ENCODE results near the gene C5orf58. TPM values are rescaled to one million over a fixed set of nuclear protein-coding genes. Genes with fewer than 3 reads are reported as not detected.

The C5orf58 gene
- total and polyA plus RNA-seq, 2 donors (not counting 1 experiment from before 2014, with no cell fraction given): not detected

- ATAC-seq (ENCODE audit: low read depth) (no peak), DNase-seq (no peak)
- H3K4me1 ChIP-seq (ENCODE audit: control insufficient read depth in 2 of 2, insufficient read depth in 2 of 2, low read length in 2 of 2): no peaks in the 10 kb centered on the region
- Mint-ChIP-seq H3K27ac (no peak overlapping the region), H3K9me3 (ENCODE audit: insufficient read depth) (no peaks in the 10 kb centered on the region), H3K4me1 (no peaks in the 10 kb centered on the region), H3K27me3 (peaks cover 9% of the 10 kb centered on the region), H3K4me3 (no peak overlapping the region)
- no peak overlapping the region for H2AFZ ChIP-seq (ENCODE audit: insufficient read depth, low read depth, low read length, poor library complexity, severe bottlenecking)
- intact Hi-C loops (cut with micrococcal nuclease): no loop called here
- H3K27me3 ChIP-seq (replicated peaks in 1 of 4; ENCODE audit: control extremely low read depth in 1 of 4, control insufficient read depth in 3 of 4, insufficient read depth in 4 of 4, low read length in 3 of 4): peaks cover 0 to 4% (median 0%) of the 10 kb centered on the region in 4 experiments
- CTCF ChIA-PET: interaction anchor here (1.0 to 3.4 kb wide), 4 partner anchors 11 to 83 kb away, joined by 3 to 22 read pairs (median 6); no protein-coding TSS in a partner anchor
- POLR2A ChIA-PET: no interaction called here
- H4K20me1 ChIP-seq (ENCODE audit: control insufficient read depth, insufficient read depth, low read length, poor library complexity, severe bottlenecking): no peaks in the 10 kb centered on the region
- H3K4me2 ChIP-seq (replicated peaks; ENCODE audit: low read depth, low read length, poor library complexity, severe bottlenecking): no peak overlapping the region
- H3K36me3 ChIP-seq (replicated peaks in 1 of 2; ENCODE audit: control extremely low read depth in 1 of 2, control insufficient read depth in 1 of 2, extremely low read depth in 1 of 2, insufficient read depth in 2 of 2, low read length in 1 of 2): peaks cover 0 to 18% of the 10 kb centered on the region in 2 experiments
- 97% methylated on average over 10 of the region's 15 CpGs for WGBS (ENCODE audit: insufficient coverage)
- no peaks in the 10 kb centered on the region for H3K79me2 ChIP-seq (ENCODE audit: control insufficient read depth, insufficient read depth, low read length)
- no peak for TF ChIP-seq EZH2 (IDR thresholded peaks at IDR 0.05; ENCODE audit: borderline replicate concordance, insufficient read depth, low read depth, low read length, poor library complexity, severe bottlenecking)
- no peak overlapping the region for H3K4me3 ChIP-seq (ENCODE audit: control extremely low read depth in 1 of 5, extremely low read depth in 1 of 5, insufficient read depth in 1 of 5, low read depth in 2 of 5, low read length in 4 of 5)
- H3K27ac ChIP-seq (ENCODE audit: low read length in 2 of 2): no peak overlapping the region
- H3K9me3 ChIP-seq (ENCODE audit: control extremely low read depth in 1 of 3, control insufficient read depth in 2 of 3, insufficient read depth in 1 of 3, low read length in 2 of 3): no peaks in the 10 kb centered on the region
- no peak overlapping the region for H3K9ac ChIP-seq (ENCODE audit: low read length)
These were observed 29.6 kb downstream of the C5orf58 start for GRCh38 chr5:170262061-170263045.

- H3K4me3 Mint-ChIP-seq: no peak overlapping the region
- POLR2A ChIA-PET: no interaction called here
- H3K4me3 ChIP-seq (ENCODE audit: control extremely low read depth in 1 of 5, extremely low read depth in 1 of 5, insufficient read depth in 1 of 5, low read depth in 2 of 5, low read length in 4 of 5): no peak overlapping the region
- peaks cover 0 to 12% of the 10 kb centered on the region in 2 experiments for H3K36me3 ChIP-seq (replicated peaks in 1 of 2; ENCODE audit: control extremely low read depth in 1 of 2, control insufficient read depth in 1 of 2, extremely low read depth in 1 of 2, insufficient read depth in 2 of 2, low read length in 1 of 2)
- no peak overlapping the region for H3K9ac ChIP-seq (ENCODE audit: low read length)
- WGBS (ENCODE audit: insufficient coverage): 100% methylated on average over 2 of the region's 4 CpGs
- H3K4me2 ChIP-seq (replicated peaks; ENCODE audit: low read depth, low read length, poor library complexity, severe bottlenecking): no peak overlapping the region
- intact Hi-C loops (cut with micrococcal nuclease): no loop called here
- H3K4me1 ChIP-seq (ENCODE audit: control insufficient read depth in 2 of 2, insufficient read depth in 2 of 2, low read length in 2 of 2): peaks cover 10 to 13% of the 10 kb centered on the region in 2 donors
- H3K79me2 ChIP-seq (ENCODE audit: control insufficient read depth, insufficient read depth, low read length): no peaks in the 10 kb centered on the region
- peaks cover 12% of the 10 kb centered on the region for H3K4me1 Mint-ChIP-seq
- H3K27ac ChIP-seq (ENCODE audit: low read length in 2 of 2): no peak overlapping the region
- no peak overlapping the region for H3K27ac Mint-ChIP-seq
- TF ChIP-seq CTCF (IDR thresholded peaks at IDR 0.05) (no peak), EZH2 (IDR thresholded peaks at IDR 0.05; ENCODE audit: borderline replicate concordance, insufficient read depth, low read depth, low read length, poor library complexity, severe bottlenecking) (no peak)
- H4K20me1 ChIP-seq (ENCODE audit: control insufficient read depth, insufficient read depth, low read length, poor library complexity, severe bottlenecking): no peaks in the 10 kb centered on the region
- no peak for ATAC-seq (ENCODE audit: low read depth)
- no peak overlapping the region for H2AFZ ChIP-seq (ENCODE audit: insufficient read depth, low read depth, low read length, poor library complexity, severe bottlenecking)
- no peaks in the 10 kb centered on the region for H3K9me3 ChIP-seq (ENCODE audit: control extremely low read depth in 1 of 3, control insufficient read depth in 2 of 3, insufficient read depth in 1 of 3, low read length in 2 of 3)
- H3K9me3 Mint-ChIP-seq (ENCODE audit: insufficient read depth): no peaks in the 10 kb centered on the region
- DNase-seq: no peak
- peaks cover 0 to 5% (median 0%) of the 10 kb centered on the region in 4 experiments for H3K27me3 ChIP-seq (replicated peaks in 1 of 4; ENCODE audit: control extremely low read depth in 1 of 4, control insufficient read depth in 3 of 4, insufficient read depth in 4 of 4, low read length in 3 of 4)
- CTCF ChIA-PET: interaction anchor here (1.1 to 6.9 kb wide), 2 partner anchors 85 to 159 kb away, joined by 4 to 86 read pairs; no protein-coding TSS in a partner anchor
- H3K27me3 Mint-ChIP-seq: peaks cover 13% of the 10 kb centered on the region
These were observed 31.1 kb downstream of the C5orf58 start for GRCh38 chr5:170263906-170264305.

All from B cell (primary cell).